GM23338 (cell line): ENCODE data around the gene JAKMIP2. TPM values are rescaled to one million over a fixed set of nuclear protein-coding genes. Genes with fewer than 3 reads are reported as not detected.

Experiments
- ATAC-seq: fragments of 200-7000 bp; cut with Tn5 transposase; 3 replicates; pipeline ENCODE4 v1.9.1; 2020
- DNase-seq: peaks from one replicate; pipeline ENCODE4 v3.0.0-alpha.2; 2015; ENCODE audit warnings: low spot score
- H2AFZ ChIP-seq: fragments of 200-600 bp; sonication (generic); 2 replicates; pipeline ENCODE4 v1.8.0; 2016; ENCODE audit warnings: antibody characterized with exemption, mild to moderate bottlenecking, moderate library complexity
- H3F3A ChIP-seq: fragments of 200-600 bp; sonication (generic); replicated peaks from 2 replicates; pipeline ENCODE4 v1.8.0; 2017; ENCODE audit warnings: antibody characterized with exemption, mixed run types, low read depth
- H3K27ac ChIP-seq: fragments of 200-600 bp; sonication (generic); 2 replicates; pipeline ENCODE4 v1.6.1; 2016; ENCODE audit warnings: low read depth
- H3K27me3 ChIP-seq: fragments of 200-600 bp; sonication (generic); 2 replicates; pipeline ENCODE4 v1.8.0; 2016; ENCODE audit warnings: mild to moderate bottlenecking, mixed run types, moderate library complexity; ENCODE audit not compliant: insufficient read depth
- H3K36me3 ChIP-seq: fragments of 200-600 bp; sonication (generic); 2 replicates; pipeline ENCODE4 v1.8.0; 2016; ENCODE audit warnings: mild to moderate bottlenecking; ENCODE audit not compliant: insufficient read depth
- H3K4me1 ChIP-seq: fragments of 200-600 bp; sonication (generic); 2 replicates; pipeline ENCODE4 v1.8.0; 2016; ENCODE audit warnings: mild to moderate bottlenecking, moderate library complexity; ENCODE audit not compliant: insufficient read depth
- H3K4me2 ChIP-seq: fragments of 200-600 bp; sonication (generic); 2 replicates; pipeline ENCODE4 v1.7.1; 2017; ENCODE audit warnings: mixed run types
- H3K4me3 ChIP-seq: fragments of 200-600 bp; sonication (generic); 2 replicates; pipeline ENCODE4 v1.6.1; 2016; ENCODE audit warnings: mixed run types
- H3K79me2 ChIP-seq: fragments of 200-600 bp; sonication (generic); replicated peaks from 2 replicates; pipeline ENCODE4 v1.8.0; 2017; ENCODE audit warnings: mild to moderate bottlenecking; ENCODE audit not compliant: insufficient read depth
- H3K9me2 ChIP-seq: fragments of 200-600 bp; sonication (generic); 2 replicates; pipeline ENCODE4 v1.8.0; 2017; ENCODE audit not compliant: insufficient read depth
- H4K20me1 ChIP-seq: fragments of 200-600 bp; sonication (generic); replicated peaks from 2 replicates; pipeline ENCODE4 v1.8.0; 2017; ENCODE audit warnings: mild to moderate bottlenecking; ENCODE audit not compliant: insufficient read depth
- H3K27ac Mint-ChIP-seq: 2 replicates; pipeline ENCODE4 v1.8.0; 2020; ENCODE audit warnings: inconsistent platforms, mild to moderate bottlenecking, moderate library complexity, mixed read lengths
- H3K27me3 Mint-ChIP-seq: 3 replicates; pipeline ENCODE4 v1.8.0; 2022; ENCODE audit warnings: low read depth, mild to moderate bottlenecking, moderate library complexity, mixed read lengths, inconsistent platforms; ENCODE audit not compliant: insufficient read depth, poor library complexity
- H3K36me3 Mint-ChIP-seq: 3 replicates; pipeline ENCODE4 v1.8.0; 2021; ENCODE audit warnings: low read depth, mild to moderate bottlenecking, inconsistent platforms, moderate library complexity, mixed read lengths
- H3K4me1 Mint-ChIP-seq: 3 replicates; pipeline ENCODE4 v1.8.0; 2020; ENCODE audit warnings: mild to moderate bottlenecking, inconsistent platforms, mixed read lengths
- H3K4me3 Mint-ChIP-seq: 3 replicates; pipeline ENCODE4 v1.8.0; 2021; ENCODE audit warnings: moderate library complexity, mild to moderate bottlenecking, inconsistent platforms, mixed read lengths
- H3K9me3 Mint-ChIP-seq: 3 replicates; pipeline ENCODE4 v1.8.0; 2020; ENCODE audit warnings: moderate library complexity, mild to moderate bottlenecking, inconsistent platforms, mixed read lengths
- CREB1 ChIP-seq: fragments of 250-450 bp; sonication (Bioruptor Pico); IDR thresholded peaks from 2 replicates; pipeline ENCODE4 v1.5.0; 2020; ENCODE audit warnings: low read depth, mild to moderate bottlenecking, moderate library complexity
- ETS1 ChIP-seq: IDR thresholded peaks from 2 replicates; pipeline ENCODE4 v1.6.1; 2016; ENCODE audit warnings: antibody characterized with exemption
- EZH2 ChIP-seq: fragments of 200-600 bp; sonication (generic); IDR thresholded peaks from one replicate; pipeline ENCODE4 v1.8.0; 2017; ENCODE audit warnings: antibody characterized with exemption, mild to moderate bottlenecking, low read depth; ENCODE audit not compliant: unreplicated experiment
- EZH2phosphoT487 ChIP-seq: fragments of 200-600 bp; sonication (generic); IDR thresholded peaks from one replicate; pipeline ENCODE4 v1.8.1; 2018; ENCODE audit warnings: antibody characterized with exemption; ENCODE audit not compliant: unreplicated experiment
- JUNB ChIP-seq: IDR thresholded peaks from one replicate; pipeline ENCODE4 v1.6.1; 2016; ENCODE audit warnings: antibody characterized with exemption; ENCODE audit not compliant: unreplicated experiment
- NANOG ChIP-seq: IDR thresholded peaks from 2 replicates; pipeline ENCODE4 v1.6.1; 2016; ENCODE audit warnings: antibody characterized with exemption, borderline replicate concordance
- POLR2AphosphoS5 ChIP-seq: IDR thresholded peaks from 2 replicates; pipeline ENCODE4 v1.6.1; 2016; ENCODE audit warnings: antibody characterized with exemption, low read depth
- REST ChIP-seq: IDR thresholded peaks from one replicate; pipeline ENCODE4 v1.6.1; 2018; ENCODE audit warnings: antibody characterized with exemption; ENCODE audit not compliant: unreplicated experiment
- STAT1 ChIP-seq: IDR thresholded peaks from one replicate; pipeline ENCODE4 v1.6.1; 2016; ENCODE audit warnings: antibody characterized with exemption; ENCODE audit not compliant: unreplicated experiment
- ZNF114 ChIP-seq: fragments of 250-450 bp; sonication (Bioruptor Pico); IDR thresholded peaks from 2 replicates; pipeline ENCODE4 v1.5.0; 2020; ENCODE audit warnings: mild to moderate bottlenecking, moderate library complexity
- ZNF331 ChIP-seq: fragments of 250-450 bp; sonication (Bioruptor Pico); IDR thresholded peaks from 2 replicates; pipeline ENCODE4 v1.5.0; 2020; ENCODE audit warnings: low read depth, mild to moderate bottlenecking, moderate library complexity
- polyA plus RNA-seq: library from polyadenylated mRNA; unstranded; fragments of >200 nt; fragmentation: Nextera tagmentation; extraction: Ambion mirVana; gene quantifications from 2 replicates; pipeline ENCODE4 v1.2.1, GENCODE V29; 2016
- total RNA-seq: library from RNA; depleted of rRNA; stranded (reverse); fragments of >200 nt; shearing (Covaris generic); gene quantifications from 2 replicates; pipeline ENCODE4 v1.2.3, GENCODE V29; 2014
- TF ChIP-seq, protein P1 (sequence below), 2 experiments: fragments of 200-600 bp in 1 of 2; sonication (generic) in 1 of 2; conservative IDR thresholded peaks; 2 replicates each; pipeline versions ENCODE4 v1.5.1 to v1.6.1; 2016 to 2017; ENCODE audit warnings: antibody characterized with exemption in 2 of 2, low read depth in 2 of 2, mild to moderate bottlenecking in 2 of 2, moderate library complexity in 1 of 2
- TF ChIP-seq, protein P2 (sequence below): fragments of 250-450 bp; sonication (Bioruptor Pico); IDR thresholded peaks from 2 replicates; pipeline ENCODE4 v1.5.0; 2020; ENCODE audit warnings: mild to moderate bottlenecking, moderate library complexity

JAKMIP2 gene
- total and polyA plus RNA-seq, 2 experiments from 2014 or later, result 20.5 to 27.2 TPM

DNA sequence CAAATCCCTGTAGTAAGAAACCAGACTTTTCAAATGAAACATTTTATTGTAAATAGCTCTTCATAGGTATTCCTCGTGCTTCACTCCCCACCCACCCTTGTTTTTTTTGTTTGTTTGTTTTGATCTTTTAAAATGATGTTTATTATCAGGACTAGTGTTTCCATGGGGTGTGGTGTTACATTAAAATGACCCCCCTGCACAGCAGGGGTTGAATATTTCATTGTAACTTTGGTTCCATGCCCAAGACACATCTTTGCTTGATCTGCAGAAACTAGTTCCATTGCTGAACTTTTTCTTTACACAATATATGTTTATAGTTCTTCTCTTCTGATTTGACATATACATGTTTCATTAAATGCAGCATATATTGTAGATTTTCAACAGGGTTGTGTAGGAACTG, 191.4 kb downstream of the JAKMIP2 start:
- Histone ChIP-seq H3K4me2 (no peak overlapping the region), H3K9me2 (no peaks in the 10 kb centered on the region), H4K20me1 (no peaks in the 10 kb centered on the region), H3K79me2 (peaks cover 19% of the 10 kb centered on the region; the same call in 1 of the 2 replicates), H2AFZ (no peak overlapping the region), H3K4me3 (no peak overlapping the region), H3K27me3 (no peaks in the 10 kb centered on the region), H3F3A (no peaks in the 10 kb centered on the region), H3K27ac (no peak overlapping the region), H3K4me1 (peaks cover 9% of the 10 kb centered on the region), H3K36me3 (peaks cover 17% of the 10 kb centered on the region; the same call in 1 of the 2 replicates)
- peaks cover 29% of the 10 kb centered on the region for H3K36me3 Mint-ChIP-seq
- DNase-seq (no peak), ATAC-seq (no peak)
- no peaks in the 10 kb centered on the region for H3K9me3 Mint-ChIP-seq
- H3K27ac Mint-ChIP-seq, result no peak overlapping the region; the same call in 1 of the 2 replicates
- H3K4me3 Mint-ChIP-seq, result no peak overlapping the region
- H3K4me1 Mint-ChIP-seq, result peaks cover 14% of the 10 kb centered on the region; the same call in 2 of the 3 replicates
- TF ChIP-seq ETS1, result no peak
- no peak for TF ChIP-seq NANOG
- no peak for TF ChIP-seq ZNF331 (CRISPR knock-in tag)
- TF ChIP-seq CREB1, result no peak
- no peak for TF ChIP-seq EZH2phosphoT487
- TF ChIP-seq, protein P1, sequence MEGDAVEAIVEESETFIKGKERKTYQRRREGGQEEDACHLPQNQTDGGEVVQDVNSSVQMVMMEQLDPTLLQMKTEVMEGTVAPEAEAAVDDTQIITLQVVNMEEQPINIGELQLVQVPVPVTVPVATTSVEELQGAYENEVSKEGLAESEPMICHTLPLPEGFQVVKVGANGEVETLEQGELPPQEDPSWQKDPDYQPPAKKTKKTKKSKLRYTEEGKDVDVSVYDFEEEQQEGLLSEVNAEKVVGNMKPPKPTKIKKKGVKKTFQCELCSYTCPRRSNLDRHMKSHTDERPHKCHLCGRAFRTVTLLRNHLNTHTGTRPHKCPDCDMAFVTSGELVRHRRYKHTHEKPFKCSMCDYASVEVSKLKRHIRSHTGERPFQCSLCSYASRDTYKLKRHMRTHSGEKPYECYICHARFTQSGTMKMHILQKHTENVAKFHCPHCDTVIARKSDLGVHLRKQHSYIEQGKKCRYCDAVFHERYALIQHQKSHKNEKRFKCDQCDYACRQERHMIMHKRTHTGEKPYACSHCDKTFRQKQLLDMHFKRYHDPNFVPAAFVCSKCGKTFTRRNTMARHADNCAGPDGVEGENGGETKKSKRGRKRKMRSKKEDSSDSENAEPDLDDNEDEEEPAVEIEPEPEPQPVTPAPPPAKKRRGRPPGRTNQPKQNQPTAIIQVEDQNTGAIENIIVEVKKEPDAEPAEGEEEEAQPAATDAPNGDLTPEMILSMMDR (conservative IDR thresholded peaks at IDR 0.05; ENCODE audit: low read depth in 2 of 2), result no peak
- no peak for TF ChIP-seq EZH2
- TF ChIP-seq REST, result no peak
- TF ChIP-seq POLR2AphosphoS5, result no peak
- TF ChIP-seq JUNB, result no peak
- no peak for TF ChIP-seq STAT1
- TF ChIP-seq ZNF114 (CRISPR knock-in tag), result no peak
- TF ChIP-seq, protein P2, sequence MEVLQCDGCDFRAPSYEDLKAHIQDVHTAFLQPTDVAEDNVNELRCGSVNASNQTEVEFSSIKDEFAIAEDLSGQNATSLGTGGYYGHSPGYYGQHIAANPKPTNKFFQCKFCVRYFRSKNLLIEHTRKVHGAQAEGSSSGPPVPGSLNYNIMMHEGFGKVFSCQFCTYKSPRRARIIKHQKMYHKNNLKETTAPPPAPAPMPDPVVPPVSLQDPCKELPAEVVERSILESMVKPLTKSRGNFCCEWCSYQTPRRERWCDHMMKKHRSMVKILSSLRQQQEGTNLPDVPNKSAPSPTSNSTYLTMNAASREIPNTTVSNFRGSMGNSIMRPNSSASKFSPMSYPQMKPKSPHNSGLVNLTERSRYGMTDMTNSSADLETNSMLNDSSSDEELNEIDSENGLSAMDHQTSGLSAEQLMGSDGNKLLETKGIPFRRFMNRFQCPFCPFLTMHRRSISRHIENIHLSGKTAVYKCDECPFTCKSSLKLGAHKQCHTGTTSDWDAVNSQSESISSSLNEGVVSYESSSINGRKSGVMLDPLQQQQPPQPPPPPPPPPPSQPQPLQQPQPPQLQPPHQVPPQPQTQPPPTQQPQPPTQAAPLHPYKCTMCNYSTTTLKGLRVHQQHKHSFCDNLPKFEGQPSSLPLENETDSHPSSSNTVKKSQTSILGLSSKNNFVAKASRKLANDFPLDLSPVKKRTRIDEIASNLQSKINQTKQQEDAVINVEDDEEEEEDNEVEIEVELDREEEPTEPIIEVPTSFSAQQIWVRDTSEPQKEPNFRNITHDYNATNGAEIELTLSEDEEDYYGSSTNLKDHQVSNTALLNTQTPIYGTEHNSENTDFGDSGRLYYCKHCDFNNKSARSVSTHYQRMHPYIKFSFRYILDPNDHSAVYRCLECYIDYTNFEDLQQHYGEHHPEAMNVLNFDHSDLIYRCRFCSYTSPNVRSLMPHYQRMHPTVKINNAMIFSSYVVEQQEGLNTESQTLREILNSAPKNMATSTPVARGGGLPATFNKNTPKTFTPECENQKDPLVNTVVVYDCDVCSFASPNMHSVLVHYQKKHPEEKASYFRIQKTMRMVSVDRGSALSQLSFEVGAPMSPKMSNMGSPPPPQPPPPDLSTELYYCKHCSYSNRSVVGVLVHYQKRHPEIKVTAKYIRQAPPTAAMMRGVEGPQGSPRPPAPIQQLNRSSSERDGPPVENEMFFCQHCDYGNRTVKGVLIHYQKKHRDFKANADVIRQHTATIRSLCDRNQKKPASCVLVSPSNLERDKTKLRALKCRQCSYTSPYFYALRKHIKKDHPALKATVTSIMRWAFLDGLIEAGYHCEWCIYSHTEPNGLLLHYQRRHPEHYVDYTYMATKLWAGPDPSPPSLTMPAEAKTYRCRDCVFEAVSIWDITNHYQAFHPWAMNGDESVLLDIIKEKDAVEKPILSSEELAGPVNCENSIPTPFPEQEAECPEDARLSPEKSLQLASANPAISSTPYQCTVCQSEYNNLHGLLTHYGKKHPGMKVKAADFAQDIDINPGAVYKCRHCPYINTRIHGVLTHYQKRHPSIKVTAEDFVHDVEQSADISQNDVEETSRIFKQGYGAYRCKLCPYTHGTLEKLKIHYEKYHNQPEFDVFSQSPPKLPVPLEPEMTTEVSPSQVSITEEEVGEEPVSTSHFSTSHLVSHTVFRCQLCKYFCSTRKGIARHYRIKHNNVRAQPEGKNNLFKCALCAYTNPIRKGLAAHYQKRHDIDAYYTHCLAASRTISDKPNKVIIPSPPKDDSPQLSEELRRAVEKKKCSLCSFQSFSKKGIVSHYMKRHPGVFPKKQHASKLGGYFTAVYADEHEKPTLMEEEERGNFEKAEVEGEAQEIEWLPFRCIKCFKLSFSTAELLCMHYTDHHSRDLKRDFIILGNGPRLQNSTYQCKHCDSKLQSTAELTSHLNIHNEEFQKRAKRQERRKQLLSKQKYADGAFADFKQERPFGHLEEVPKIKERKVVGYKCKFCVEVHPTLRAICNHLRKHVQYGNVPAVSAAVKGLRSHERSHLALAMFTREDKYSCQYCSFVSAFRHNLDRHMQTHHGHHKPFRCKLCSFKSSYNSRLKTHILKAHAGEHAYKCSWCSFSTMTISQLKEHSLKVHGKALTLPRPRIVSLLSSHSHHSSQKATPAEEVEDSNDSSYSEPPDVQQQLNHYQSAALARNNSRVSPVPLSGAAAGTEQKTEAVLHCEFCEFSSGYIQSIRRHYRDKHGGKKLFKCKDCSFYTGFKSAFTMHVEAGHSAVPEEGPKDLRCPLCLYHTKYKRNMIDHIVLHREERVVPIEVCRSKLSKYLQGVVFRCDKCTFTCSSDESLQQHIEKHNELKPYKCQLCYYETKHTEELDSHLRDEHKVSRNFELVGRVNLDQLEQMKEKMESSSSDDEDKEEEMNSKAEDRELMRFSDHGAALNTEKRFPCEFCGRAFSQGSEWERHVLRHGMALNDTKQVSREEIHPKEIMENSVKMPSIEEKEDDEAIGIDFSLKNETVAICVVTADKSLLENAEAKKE, result no peak
- H3K27me3 Mint-ChIP-seq, result peaks cover 1% of the 10 kb centered on the region
